HG02642 (cell line): ENCODE results near the gene SYNGR3.

ENCODE experiments used
- ATAC-seq: cut with Tn5 transposase; IDR thresholded peaks from one replicate; pipeline ENCODE4 v1.9.1; 2021; ENCODE audit warnings: mild to moderate bottlenecking; ENCODE audit not compliant: unreplicated experiment, poor library complexity

The SYNGR3 gene

DNA sequence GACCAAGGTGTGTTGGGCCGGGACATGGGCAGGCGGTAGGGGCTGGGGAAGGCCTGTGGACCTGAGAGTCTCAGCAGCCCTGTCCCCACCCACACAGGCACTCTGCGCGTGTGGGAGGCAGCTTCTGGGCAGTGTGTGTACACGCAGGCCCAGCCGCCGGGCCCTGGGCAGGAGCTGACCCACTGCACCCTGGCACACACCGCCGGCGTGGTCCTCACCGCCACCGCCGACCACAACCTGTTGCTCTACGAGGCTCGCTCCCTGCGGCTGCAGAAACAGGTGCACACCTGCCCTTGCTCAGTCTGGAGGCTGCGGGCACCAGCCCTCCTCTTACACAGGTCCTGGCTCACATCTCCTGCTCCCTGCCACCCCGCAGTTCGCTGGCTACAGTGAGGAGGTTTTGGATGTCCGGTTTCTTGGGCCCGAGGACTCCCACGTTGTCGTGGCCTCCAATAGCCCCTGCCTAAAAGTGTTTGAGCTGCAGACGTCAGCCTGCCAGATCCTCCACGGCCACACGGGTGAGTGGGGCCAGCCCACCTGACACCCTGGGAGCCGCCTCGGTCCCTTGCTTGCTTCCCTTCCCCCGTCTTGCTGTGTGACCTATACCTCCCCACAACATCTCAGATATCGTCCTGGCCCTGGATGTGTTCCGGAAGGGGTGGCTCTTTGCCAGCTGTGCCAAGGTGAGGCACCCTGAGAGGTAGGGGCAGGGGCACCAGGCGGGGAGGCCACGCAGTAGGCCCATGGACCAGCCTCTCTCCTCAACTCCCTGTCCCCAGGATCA, 14.1 kb upstream of the SYNGR3 start:
- no peak for ATAC-seq

DNA sequence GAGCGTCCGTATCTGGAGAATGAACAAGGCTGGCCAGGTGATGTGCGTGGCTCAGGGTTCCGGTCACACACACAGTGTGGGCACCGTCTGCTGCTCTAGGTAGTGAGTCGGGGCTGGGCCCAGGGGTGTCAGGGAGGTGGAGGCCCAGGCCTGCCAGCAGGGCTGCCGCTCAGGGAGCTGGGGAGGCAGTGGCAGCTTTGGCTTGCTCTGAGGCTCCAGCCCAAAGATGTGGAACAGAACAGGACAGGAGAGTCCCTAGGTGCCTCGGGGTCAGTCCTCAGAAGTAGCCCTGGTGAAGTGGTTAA, 13.6 kb upstream of the SYNGR3 start:
- no peak for ATAC-seq

DNA sequence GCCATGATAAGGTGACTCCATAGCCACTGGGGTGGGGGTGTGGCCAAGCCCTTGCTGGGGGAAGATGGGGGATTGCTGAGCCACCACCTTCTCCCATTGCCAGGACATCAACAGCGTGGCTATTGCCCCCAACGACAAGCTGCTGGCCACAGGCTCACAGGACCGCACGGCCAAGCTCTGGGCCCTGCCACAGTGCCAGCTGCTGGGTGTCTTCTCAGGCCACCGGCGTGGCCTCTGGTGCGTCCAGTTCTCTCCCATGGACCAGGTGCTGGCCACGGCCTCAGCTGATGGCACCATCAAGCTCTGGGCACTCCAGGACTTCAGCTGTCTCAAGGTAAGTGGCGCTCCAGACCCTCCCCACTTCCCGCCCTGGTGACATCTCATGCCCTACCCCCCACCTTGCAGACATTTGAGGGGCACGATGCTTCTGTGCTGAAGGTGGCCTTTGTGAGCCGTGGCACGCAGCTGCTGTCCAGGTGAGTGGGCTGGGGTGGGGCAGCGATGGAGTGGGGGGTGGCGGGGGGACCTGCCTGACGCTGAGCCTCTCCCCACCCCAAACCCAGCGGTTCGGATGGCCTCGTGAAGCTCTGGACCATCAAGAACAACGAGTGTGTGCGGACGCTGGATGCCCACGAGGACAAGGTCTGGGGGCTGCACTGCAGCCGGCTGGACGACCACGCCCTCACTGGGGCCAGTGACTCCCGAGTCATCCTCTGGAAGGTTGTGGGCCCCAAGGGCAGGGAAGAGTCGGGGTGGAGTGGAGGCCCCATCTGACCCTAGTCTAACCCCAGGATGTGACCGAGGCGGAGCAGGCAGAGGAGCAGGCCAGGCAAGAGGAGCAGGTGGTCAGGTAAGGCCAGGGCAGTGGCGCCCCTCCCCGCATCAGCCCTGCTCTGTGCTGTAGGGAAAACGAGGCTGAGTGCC, 12.6 kb upstream of the SYNGR3 start:
- no peak for ATAC-seq

DNA sequence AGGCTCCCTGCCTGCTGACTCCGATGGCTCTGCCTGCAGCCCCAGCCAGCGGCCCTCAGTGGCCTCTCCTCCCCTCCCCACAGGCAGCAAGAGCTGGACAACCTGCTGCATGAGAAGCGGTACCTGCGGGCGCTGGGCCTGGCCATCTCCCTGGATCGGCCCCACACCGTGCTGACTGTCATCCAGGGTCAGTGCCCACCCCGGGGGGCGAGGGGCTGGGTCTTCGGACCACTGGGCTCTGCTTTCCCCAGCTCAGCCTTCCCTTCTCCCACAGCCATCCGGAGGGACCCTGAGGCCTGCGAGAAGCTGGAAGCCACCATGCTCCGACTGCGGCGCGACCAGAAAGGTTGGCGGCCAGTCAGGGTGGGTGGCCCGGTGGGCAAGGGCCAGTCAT, 11.9 kb upstream of the SYNGR3 start:
- ATAC-seq = no peak

DNA sequence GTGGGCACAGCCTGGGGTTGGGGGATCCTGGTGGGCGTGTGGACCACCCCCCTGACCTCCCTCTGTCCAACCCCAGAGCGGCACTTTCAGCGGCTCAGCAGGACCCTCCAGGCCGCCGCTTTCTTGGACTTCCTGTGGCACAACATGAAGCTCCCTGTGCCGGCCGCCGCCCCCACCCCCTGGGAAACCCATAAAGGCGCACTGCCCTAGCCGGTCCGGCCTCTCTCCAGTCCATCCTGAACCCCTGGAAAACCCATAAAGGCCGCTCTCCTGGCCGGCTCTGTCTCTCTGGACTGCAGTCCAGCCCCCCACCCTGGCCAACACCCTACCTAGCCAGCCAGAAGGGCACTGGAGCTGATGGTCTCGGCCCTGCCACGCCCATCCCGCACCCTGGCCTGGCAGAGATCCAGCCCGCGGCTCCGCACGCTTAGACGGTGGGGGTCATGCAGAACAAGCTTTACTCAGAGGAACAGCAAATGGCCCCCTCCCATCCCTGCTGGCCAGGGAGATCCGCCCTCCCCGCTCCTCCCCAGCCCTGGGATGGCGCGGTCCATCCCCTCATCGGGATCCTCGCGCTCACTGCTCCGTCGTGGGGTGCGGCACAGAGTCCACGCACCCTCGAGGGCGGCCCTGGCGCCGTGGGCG, 11.2 kb upstream of the SYNGR3 start:
- no peak for ATAC-seq

- ATAC-seq = no peak
These were observed 10.3 kb upstream of the SYNGR3 start for GRCh38 chr16:1979271-1980029.

- ATAC-seq = no peak
These were observed 9.6 kb upstream of the SYNGR3 start for GRCh38 chr16:1980030-1980769.

DNA sequence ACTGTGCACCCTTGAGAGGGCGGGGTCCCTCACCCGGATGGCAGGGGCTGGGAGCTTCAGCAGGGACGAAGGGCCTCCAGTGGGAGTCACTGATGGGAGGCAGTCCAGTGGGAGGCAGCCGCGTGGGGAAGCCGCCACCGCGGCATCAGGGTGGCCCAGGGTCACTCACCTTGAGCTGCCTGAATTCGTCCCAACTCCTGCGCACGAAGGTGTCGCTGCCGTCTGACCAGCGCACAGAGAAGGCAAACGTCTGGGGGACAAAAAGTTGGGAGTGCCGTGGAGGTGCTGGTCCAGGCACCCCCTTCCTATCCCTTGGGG, 9.0 kb upstream of the SYNGR3 start:
- no peak for ATAC-seq

GRCh38 chr16:1981398-1981836, 8.4 kb upstream of the SYNGR3 start, which contains the start of gene NOXO1:
Gene NOXO1, minus strand, starts transcription at chr16:1981469. Its CDS starts 290 bp downstream, at chr16:1981179.
- no peak for ATAC-seq

- no peak for ATAC-seq
These were observed 7.7 kb upstream of the SYNGR3 start for GRCh38 chr16:1982013-1982433.

- ATAC-seq = no peak
These were observed 6.7 kb upstream of the SYNGR3 start for GRCh38 chr16:1982991-1983543.

- peak; percentile 82 for ATAC-seq
These were observed 6.0 kb upstream of the SYNGR3 start, which contains the start of gene GFER for GRCh38 chr16:1983544-1984346. Gene GFER, plus strand, starts transcription at chr16:1984193. Its CDS starts 26 bp downstream, at chr16:1984219.

DNA sequence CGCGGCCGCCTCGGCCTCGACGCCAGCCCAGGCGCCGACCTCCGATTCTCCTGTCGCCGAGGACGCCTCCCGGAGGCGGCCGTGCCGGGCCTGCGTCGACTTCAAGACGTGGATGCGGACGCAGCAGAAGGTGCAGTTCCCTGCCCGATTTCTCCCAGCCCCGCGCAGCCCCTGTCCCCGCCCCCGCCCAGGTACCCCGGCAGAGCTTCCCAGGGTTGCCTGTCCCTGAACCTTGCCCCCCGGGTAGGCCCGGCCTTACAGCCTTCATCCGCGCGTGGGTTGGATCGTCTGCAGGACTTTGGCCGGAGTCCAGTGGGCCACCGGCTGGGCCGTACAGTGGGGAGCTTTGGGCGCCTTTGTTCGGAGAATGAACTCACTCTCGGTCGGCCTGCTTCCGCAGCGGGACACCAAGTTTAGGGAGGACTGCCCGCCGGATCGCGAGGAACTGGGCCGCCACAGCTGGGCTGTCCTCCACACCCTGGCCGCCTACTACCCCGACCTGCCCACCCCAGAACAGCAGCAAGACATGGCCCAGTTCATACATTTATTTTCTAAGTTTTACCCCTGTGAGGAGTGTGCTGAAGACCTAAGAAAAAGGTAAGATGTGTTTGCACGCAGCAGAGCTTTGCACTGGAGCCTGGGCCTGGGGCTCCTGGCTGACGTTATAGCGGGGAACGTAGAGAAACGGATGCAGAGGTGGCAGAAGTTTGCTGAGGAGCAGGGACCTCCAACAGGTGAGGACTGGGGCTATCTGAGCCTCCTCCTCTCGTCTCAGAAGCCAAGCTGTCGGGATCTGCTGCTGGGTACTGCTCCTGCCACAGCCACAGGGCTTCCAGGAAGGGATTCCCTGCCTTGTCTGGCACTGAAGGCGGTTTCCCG, 5.2 kb upstream of the SYNGR3 start:
- peak; percentile 16 for ATAC-seq

DNA sequence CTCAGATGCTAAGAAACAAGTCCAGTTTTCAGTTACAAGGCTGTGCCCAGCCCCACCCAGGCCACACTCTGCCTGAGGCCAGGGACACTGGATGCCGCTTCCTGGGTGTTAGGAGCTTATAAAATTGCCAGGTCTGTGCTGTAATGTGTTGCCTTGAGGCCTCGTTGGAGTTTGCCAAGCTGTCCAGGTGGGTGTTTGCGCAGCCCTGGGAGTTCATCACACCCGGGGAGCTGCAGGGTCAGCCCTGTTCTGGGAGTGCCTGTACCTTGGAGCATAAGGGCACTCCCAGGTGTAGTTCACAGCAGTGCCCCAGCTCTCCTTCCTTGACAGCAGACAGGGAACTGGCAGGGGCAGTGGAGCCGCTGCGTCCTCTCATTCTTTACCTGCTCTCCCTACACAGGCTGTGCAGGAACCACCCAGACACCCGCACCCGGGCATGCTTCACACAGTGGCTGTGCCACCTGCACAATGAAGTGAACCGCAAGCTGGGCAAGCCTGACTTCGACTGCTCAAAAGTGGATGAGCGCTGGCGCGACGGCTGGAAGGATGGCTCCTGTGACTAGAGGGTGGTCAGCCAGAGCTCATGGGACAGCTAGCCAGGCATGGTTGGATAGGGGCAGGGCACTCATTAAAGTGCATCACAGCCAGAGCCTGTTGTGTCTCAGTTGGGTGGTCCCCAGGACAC, 4.2 kb upstream of the SYNGR3 start:
- ATAC-seq = no peak

DNA sequence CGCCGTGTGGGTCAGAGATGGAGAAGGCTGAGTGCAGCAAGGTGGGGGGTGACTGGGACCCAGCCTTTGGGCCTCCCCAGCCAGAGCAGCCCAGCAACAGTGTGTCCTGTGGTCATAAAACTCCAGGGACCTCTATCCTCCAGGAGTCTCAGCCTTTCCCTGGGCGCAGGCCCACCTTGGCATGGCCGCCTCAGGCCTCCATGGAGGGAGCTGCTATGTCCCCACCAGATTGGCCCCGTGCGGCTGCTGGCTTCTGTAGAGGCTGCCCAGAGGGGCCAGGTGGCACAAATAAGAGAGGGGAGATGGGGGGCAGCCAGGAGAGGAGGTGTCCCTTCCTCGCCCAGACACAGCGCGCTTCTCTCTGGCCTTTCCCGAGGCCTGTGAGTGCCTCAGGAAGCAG, 2.6 kb upstream of the SYNGR3 start:
- no peak for ATAC-seq

DNA sequence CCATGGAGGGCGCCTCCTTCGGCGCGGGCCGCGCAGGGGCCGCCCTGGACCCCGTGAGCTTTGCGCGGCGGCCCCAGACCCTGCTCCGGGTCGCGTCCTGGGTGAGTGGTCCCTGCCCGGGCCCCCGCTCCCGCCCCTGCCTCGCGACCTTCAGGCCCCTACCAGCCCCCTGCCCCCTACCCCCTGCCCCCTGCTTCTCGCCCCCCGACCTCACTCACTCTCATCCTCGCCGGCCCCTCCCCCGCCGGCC, 256 bp downstream of the SYNGR3 start:
- no peak for ATAC-seq
